ENCODE data around the gene MS4A6A. TPM values are rescaled to one million over a fixed set of nuclear protein-coding genes. Genes with fewer than 3 reads are reported as not detected.
"Not testable (repeated sequence)": the region's sequence is repeated elsewhere in the genome, so short reads cannot be mapped to it uniquely, and the experiment has no call there.

MS4A6A gene
- polyA plus RNA-seq, 1 experiment: not detected

GRCh38 chr11:60193687-60194433, 11.0 kb upstream of the MS4A6A start:
- no peaks in the 10 kb centered on the region for H3K27me3 ChIP-seq (ENCODE audit: control insufficient read depth, insufficient read depth, low read length)
- peak; percentile 1 for DNase-seq (ENCODE audit: low read depth)
- H3K36me3 ChIP-seq (ENCODE audit: control insufficient read depth, insufficient read depth, low read length): no peaks in the 10 kb centered on the region
- no peak overlapping the region for H3K4me3 ChIP-seq (ENCODE audit: low read depth, low read length)
- ChIA-PET POLR2A (no interaction called here), CTCF (interaction anchor here (0.6 to 2.0 kb wide), 3 partner anchors 9 to 371 kb away, joined by 3 to 8 read pairs (median 6); no protein-coding TSS in a partner anchor)
- TF ChIP-seq, protein P1, sequence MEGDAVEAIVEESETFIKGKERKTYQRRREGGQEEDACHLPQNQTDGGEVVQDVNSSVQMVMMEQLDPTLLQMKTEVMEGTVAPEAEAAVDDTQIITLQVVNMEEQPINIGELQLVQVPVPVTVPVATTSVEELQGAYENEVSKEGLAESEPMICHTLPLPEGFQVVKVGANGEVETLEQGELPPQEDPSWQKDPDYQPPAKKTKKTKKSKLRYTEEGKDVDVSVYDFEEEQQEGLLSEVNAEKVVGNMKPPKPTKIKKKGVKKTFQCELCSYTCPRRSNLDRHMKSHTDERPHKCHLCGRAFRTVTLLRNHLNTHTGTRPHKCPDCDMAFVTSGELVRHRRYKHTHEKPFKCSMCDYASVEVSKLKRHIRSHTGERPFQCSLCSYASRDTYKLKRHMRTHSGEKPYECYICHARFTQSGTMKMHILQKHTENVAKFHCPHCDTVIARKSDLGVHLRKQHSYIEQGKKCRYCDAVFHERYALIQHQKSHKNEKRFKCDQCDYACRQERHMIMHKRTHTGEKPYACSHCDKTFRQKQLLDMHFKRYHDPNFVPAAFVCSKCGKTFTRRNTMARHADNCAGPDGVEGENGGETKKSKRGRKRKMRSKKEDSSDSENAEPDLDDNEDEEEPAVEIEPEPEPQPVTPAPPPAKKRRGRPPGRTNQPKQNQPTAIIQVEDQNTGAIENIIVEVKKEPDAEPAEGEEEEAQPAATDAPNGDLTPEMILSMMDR (IDR thresholded peaks at IDR 0.05; ENCODE audit: insufficient read depth, low read depth, low read length): peak; percentile 88

DNA sequence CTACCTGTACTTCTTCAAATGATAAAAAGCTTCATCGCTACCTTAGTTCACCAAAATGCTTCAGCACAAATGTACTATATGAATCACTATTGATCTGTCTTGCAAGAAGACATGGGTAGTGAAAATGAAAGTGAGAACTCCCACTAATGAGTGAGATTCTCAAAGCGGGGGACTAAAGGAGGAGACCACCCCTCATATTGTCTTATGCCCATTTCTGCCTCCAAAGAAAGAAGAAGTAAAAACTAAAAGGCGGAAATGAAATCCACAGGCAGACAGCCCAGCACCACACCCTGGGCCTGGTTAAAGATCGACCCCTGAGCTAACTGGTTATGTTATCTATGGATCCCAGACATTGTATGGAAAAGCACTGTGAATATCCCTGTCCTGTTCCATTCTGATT, 9.7 kb upstream of the MS4A6A start:
- H3K27me3 ChIP-seq (ENCODE audit: control insufficient read depth, insufficient read depth, low read length); H3K36me3 ChIP-seq (ENCODE audit: control insufficient read depth, insufficient read depth, low read length); H3K4me3 ChIP-seq (ENCODE audit: low read depth, low read length); DNase-seq (ENCODE audit: low read depth); POLR2A ChIA-PET: not testable (repeated sequence)
- CTCF ChIA-PET: interaction anchor here (1.1 kb wide), 1 partner anchor 8 kb away, joined by 8 read pairs; no protein-coding TSS in a partner anchor

- POLR2A ChIA-PET; H3K27me3 ChIP-seq (ENCODE audit: control insufficient read depth, insufficient read depth, low read length); H3K4me3 ChIP-seq (ENCODE audit: low read depth, low read length); DNase-seq (ENCODE audit: low read depth); H3K36me3 ChIP-seq (ENCODE audit: control insufficient read depth, insufficient read depth, low read length): not testable (repeated sequence)
- CTCF ChIA-PET: interaction anchor here (0.6 kb wide), 1 partner anchor 8 kb away, joined by 3 read pairs; no protein-coding TSS in a partner anchor
Measured at GRCh38 chr11:60188481-60188880, 5.6 kb upstream of the MS4A6A start.

GRCh38 chr11:60186128-60186527, 3.2 kb upstream of the MS4A6A start:
- H3K36me3 ChIP-seq (ENCODE audit: control insufficient read depth, insufficient read depth, low read length); POLR2A ChIA-PET; H3K4me3 ChIP-seq (ENCODE audit: low read depth, low read length); H3K27me3 ChIP-seq (ENCODE audit: control insufficient read depth, insufficient read depth, low read length); CTCF ChIA-PET; DNase-seq (ENCODE audit: low read depth): not testable (repeated sequence)

DNA sequence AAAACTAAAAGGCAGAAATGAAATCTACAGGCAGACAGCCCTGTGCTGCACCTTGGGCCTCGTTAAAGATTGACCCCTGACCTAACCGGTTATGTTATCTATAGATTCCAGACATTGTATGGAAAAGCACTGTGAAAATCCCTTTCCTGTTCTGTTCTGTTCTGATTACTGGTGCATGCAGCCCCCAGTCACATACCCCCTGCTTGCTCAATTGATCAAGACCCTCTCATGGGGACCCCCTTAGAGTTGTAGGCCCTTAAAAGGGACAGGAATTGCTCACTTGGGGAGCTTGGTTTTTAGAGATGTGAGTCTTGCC, 2.6 kb upstream of the MS4A6A start:
- POLR2A ChIA-PET; CTCF ChIA-PET; H3K27me3 ChIP-seq (ENCODE audit: control insufficient read depth, insufficient read depth, low read length); H3K4me3 ChIP-seq (ENCODE audit: low read depth, low read length); DNase-seq (ENCODE audit: low read depth); H3K36me3 ChIP-seq (ENCODE audit: control insufficient read depth, insufficient read depth, low read length): not testable (repeated sequence)

- ChIA-PET CTCF (interaction anchor here (1.5 kb wide), 1 partner anchor 8 kb away, joined by 8 read pairs; no protein-coding TSS in a partner anchor), POLR2A (no interaction called here)
- Histone ChIP-seq H3K36me3 (ENCODE audit: control insufficient read depth, insufficient read depth, low read length) (no peaks in the 10 kb centered on the region), H3K4me3 (ENCODE audit: low read depth, low read length) (no peak overlapping the region), H3K27me3 (ENCODE audit: control insufficient read depth, insufficient read depth, low read length) (no peaks in the 10 kb centered on the region)
- TF ChIP-seq, protein P1 (IDR thresholded peaks at IDR 0.05; ENCODE audit: insufficient read depth, low read depth, low read length): no peak
- no peak for DNase-seq (ENCODE audit: low read depth)
Measured at GRCh38 chr11:60184824-60185511, 2.1 kb upstream of the MS4A6A start.

DNA sequence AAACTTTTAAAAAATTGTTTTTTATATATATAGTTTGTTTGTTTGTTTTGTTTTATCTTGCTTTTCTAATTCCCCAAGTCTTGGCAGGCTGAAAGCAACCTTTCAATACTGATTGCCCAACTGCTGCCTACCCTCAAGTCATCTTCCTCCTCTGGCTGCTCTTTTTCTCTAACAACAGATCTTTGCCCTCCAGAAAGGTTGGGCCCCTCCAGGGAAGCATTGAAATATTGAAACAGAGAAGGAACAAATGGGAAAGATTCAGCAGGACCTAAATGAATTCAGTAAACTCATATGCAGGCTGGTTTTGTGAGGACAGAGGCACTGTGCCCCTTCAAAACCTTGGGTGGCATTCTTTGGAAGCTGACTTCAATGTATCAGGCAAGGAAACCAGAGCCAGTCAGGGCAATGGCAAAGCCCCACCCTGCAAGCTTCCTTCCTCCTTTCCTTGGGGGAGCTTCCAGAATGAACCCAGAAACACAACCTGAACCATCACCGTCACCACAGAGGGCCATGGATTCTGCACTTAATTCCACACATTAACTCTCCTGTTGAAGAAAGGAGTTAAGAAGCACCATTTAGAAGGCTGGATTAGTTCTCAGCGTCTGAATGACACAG, 815 bp upstream of the MS4A6A start:
- ChIA-PET POLR2A (no interaction called here), CTCF (interaction anchor here (1.5 kb wide), 1 partner anchor 9 kb away, joined by 8 read pairs; no protein-coding TSS in a partner anchor)
- H3K4me3 ChIP-seq (ENCODE audit: low read depth, low read length): no peak overlapping the region
- no peaks in the 10 kb centered on the region for H3K36me3 ChIP-seq (ENCODE audit: control insufficient read depth, insufficient read depth, low read length)
- H3K27me3 ChIP-seq (ENCODE audit: control insufficient read depth, insufficient read depth, low read length): no peaks in the 10 kb centered on the region
- TF ChIP-seq, protein P1 (IDR thresholded peaks at IDR 0.05; ENCODE audit: insufficient read depth, low read depth, low read length): no peak
- DNase-seq (ENCODE audit: low read depth): no peak
